ENCODE results near the gene AGMAT.

The AGMAT gene

DNA sequence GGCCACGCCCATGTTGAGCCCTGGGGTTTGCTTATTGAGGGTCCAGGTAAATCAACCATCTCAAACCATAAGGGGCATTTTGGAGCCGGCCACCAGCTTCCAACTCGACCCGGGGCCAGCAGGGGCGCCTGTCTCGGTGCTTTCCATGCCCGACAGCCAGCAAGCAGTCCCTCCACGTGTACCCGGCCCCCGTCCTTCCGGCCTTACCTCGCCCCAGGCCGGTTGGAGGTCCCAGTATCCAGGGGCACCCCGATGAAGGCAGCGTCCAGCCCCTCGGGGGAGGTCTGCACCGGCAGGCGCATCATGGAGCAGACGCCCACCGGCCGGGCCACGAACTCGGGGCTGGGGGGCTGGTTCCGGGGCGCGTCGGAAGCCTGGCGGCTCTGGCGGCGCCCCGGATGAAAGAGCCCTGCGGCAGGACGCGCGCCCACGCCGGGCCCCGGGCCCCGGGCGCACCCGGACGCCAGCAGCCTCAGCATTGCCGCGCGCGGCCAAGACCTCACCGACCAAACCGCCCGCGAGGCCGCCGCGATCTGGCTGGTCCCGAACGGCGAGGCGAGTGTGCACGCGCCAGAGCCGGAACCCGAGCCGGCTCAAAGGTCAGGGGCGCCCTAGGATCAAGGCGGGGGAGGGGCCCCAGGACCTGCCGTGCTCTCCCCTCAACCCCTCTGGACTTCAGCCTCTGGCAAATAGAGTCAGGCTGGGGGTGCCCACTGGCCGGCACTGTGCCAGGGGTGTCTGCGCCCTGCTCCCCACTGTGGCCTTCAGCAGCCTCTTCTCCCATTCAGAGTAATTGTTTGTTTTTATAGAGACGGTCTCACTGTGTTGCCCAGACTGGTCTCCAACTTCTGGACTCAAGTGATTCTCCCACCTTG is at the start of gene AGMAT:
AGMAT (minus strand) TSS at position 563 of the 875 bp plus-strand sequence; CDS start at position 479, 84 bp downstream.
- DNase-seq: peak; percentile 58

DNA sequence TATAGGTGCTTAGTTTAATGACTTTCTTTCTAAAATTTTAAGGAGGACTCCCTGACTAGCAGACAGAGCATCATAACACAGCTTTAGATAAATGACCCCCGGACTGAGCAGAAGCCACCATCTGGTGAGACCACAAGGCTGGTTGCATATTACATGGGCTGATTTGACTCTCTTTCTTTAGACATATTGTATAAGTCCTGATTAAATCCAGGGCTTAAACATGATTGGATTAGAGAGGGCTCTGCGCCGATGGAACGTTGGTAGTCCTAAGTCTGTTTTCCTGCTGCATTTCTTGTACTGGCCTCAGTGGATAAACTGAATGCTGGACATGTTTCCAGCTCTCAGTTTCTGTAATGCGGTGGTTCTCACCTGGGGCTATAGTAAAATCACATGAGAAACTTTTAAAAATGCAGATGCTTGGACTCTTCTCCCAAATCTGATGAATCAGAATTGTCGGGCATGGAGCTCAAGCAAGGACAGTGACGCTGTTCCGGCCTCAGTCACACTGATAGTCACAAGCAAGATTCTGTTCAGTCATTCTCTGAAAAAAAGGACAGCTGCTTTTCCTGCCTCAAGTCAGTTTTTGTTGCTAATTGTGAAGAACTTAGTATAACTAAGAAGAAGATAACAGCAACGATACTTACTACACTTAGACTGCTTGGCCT is 49.0 kb upstream of the AGMAT start:
- DNase-seq: no peak

GRCh38 chr1:15628003-15628402 is 43.2 kb upstream of the AGMAT start:
- no peak for DNase-seq

DNA sequence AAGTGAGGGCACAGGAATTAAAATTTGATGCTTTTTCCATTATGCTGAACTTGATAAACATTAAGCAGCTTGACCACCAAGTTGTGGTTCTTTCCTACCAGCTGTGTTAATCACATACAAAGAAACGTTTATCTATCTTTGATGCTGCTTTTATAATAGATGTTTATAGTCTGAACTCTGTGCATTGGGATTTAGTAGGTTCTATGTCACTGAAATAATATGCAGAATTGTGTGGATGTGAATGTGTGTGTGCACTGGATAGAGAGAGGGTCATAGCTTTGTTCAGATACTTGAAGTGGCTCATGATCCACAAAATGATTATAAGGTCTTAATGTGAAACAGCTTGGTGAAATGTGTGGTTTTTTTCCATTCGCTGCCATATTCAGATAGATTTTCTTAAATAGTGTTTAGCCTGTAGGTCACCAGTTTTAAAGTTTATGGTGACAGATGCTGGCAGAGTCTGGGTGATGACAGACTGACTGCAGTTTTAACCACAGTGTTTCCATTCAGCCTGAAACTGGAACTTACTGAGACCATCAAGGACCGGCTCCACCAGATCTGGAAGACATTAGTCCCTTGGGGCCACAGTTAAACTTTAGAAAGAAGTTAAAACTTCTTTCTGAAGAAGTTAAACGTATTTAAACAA is 42.6 kb upstream of the AGMAT start:
- no peak for DNase-seq

DNA sequence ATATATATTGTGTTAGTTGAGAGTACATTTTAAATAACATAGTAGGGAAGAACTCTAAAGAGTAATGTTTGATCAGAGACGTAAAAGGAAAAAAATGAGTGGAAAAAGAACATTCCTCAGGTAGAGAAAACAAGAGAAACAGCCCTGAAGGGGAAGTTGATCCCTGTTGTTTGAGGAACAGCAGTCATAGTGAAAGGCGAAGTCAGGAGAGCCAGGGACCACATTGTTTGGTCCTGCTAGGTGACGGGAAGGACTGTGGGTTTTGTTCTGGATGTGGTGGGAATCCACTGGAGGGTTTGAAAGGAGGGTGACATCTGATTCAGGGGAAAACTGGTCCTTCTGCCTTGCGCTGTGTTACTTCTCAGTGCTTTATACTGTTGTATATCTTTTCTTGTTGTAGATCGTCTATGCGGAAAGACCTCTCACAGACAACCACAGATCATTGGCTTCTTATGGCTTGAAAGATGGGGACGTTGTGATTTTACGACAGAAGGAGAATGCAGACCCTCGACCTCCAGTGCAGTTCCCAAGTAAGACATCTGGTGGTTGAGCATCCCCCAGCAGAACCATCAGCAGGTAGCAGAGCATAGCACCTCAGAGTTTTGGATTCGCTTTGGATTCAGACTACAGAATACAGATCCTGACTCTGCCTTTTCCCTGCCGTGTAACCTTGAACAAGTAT is 41.6 kb upstream of the AGMAT start:
- DNase-seq: no peak

DNA sequence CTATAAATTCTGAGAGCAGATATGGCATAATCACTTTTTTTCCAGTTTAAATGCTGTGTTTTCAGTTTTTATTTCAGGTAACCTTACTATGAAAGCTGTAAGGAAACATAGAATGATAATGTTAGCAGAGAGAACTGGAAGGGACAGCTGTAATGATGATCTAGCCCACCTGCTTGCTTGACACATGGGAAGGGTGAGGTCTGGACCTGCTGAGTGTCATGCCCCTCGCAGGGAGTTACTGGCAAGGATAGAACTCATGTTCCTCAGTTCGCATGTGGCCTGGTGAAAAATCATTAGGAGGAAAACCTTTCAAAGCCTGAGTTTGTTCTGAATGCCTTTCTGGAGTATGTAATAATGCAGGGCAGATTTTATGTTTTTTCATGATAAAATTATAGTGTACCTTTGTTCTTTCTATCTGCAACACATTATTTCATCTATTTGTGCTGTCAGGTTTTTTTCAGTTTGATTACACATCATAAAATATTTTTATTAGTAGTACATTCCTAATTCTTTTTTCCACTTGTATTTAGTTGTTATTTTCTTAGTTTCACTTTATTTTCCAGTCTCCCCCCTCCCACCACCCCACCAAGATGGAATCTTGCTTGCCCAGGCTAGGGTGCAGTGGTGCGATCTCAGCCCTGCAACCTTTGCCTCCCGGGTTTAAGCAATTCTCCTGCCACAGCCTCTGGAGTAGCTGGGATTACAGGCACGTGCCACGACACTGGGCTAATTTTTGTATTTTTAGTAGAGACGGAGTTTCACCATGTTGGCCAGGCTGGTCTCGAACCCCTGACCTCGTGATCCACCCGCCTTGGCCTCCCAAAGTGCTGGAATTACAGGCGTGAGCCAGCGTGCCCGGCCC is 40.4 kb upstream of the AGMAT start:
- no peak for DNase-seq

GRCh38 chr1:15624133-15624714 is 39.4 kb upstream of the AGMAT start:
- no peak for DNase-seq

GRCh38 chr1:15623435-15623834 is 38.6 kb upstream of the AGMAT start:
- no peak for DNase-seq

DNA sequence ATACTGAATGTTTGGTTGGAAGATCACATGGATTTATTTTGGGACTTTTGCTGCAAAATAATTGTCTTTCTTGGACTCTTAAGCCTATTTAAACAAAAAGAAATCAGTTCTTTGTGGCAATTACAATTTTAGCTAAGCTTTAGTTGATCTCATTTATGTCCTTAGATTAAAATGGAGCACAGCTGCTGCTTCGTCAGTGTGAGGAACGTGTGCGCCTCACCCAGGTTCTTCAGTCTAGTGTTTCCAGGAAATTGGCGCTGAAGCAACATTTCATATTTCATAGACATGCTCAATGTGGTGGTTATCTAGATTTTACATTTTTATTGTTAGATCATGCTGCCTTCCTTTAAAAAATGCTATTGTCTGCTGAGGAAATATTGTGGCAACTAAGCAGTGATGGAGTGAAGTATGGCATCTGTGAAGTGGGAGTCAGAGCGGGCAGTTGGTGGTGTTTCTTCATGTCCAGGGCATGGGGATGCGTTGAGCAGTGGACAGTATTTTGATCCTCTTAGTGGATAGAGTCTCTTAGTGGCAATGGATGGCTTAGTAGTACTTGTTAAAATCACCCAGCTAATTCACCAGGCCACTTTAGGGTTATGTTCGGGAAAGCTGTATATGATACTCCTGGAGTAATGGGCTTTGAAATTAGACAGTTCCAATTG is 38.0 kb upstream of the AGMAT start:
- no peak for DNase-seq

- no peak for DNase-seq
These were observed 37.1 kb upstream of the AGMAT start for GRCh38 chr1:15621975-15622374.

GRCh38 chr1:15620902-15621682 is 36.2 kb upstream of the AGMAT start:
- DNase-seq: no peak

- no peak for DNase-seq
These were observed 35.3 kb upstream of the AGMAT start for GRCh38 chr1:15620155-15620545.

GRCh38 chr1:15618655-15619525 is 34.0 kb upstream of the AGMAT start:
- no peak for DNase-seq

DNA sequence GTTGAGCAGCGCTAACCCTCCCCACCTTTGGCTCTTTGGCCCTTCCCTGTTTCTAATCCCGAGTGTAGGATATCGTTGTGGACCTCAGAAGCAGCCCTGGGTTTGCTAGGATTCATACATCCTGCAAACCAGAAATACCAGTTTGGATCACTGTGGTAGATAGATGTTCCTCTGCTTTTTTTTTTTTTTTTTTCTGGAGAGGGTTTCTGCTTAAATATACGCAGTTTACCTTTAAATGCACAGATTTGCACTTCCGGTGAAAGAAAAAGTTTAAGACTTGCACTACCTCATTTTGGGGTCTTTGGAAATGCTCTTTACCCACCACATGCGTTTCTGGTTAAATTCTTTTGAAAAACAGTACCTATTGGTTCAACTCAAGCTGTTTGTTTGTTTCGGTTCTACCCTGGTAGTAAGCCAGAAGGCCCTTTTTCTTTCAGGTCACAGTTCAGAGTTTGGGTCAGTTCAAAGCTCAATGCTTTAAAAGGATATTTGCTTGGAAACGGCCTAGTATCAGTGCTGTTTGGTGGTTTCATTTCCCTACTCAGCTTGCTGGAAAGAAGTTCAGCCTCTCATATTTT is 33.3 kb upstream of the AGMAT start:
- DNase-seq: no peak

- DNase-seq: peak; percentile 97
These were observed 32.6 kb upstream of the AGMAT start, which contains the start of gene DDI2 for GRCh38 chr1:15617173-15618076. TSS of gene DDI2 (plus strand) at chr1:15617458. CDS start at chr1:15617671, 213 bp downstream.

- DNase-seq: no peak
These were observed 31.7 kb upstream of the AGMAT start for GRCh38 chr1:15616373-15617172.

GRCh38 chr1:15610167-15610566 is 25.3 kb upstream of the AGMAT start:
- DNase-seq: no peak

All from right forelimb (tissue), 1 donor.